Activated CD4-positive, alpha-beta T cell treated with anti-CD3 and anti-CD28 coated beads, Interleukin-2, amount 50 U/mL, for 48 hours (primary cell): ENCODE results near the gene SNX32.

ENCODE experiments used
- DNase-seq, 2 experiments: peaks; one replicate each; pipeline ENCODE4 v3.0.0-alpha.2; 2020

SNX32 gene

DNA sequence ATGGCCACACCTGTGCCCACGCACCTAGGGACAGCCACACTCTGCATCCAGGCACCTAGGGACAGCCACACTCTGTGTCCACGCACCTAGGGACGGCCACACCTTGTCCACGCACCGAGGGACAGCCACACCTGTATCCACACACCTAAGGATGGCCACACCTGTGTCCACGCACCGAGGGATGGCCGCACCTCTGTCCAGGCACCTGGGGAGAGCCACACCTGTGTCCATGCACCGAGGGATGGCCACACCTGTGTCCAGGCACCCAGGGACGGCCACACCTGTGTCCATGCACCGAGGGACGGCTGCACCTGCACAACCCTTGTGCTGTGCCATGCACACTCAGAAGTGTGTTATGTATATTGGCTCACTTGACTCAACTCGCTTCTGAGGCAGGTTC is 36.1 kb upstream of the SNX32 start:
- no peak for DNase-seq

DNA sequence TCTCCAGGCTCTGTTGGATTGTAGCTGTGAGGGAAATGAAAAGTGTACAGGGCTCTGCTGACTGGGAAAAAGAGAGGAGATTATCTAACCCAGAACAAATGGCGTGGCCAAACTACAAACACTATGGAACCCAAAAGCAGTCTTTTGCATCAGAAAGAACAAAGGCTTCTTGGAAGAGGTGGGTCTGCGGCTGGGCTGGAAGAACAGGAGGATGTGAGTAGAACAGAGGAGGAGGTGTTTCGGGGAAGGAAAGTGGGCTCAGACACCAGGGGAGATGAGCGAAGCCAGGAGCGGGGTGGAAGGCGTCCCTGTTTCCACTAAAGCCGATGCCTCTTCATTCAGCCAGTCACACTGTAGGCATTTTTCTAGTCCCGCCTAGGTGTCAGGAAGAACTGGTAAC is 34.9 kb upstream of the SNX32 start:
- DNase-seq: no peak

DNA sequence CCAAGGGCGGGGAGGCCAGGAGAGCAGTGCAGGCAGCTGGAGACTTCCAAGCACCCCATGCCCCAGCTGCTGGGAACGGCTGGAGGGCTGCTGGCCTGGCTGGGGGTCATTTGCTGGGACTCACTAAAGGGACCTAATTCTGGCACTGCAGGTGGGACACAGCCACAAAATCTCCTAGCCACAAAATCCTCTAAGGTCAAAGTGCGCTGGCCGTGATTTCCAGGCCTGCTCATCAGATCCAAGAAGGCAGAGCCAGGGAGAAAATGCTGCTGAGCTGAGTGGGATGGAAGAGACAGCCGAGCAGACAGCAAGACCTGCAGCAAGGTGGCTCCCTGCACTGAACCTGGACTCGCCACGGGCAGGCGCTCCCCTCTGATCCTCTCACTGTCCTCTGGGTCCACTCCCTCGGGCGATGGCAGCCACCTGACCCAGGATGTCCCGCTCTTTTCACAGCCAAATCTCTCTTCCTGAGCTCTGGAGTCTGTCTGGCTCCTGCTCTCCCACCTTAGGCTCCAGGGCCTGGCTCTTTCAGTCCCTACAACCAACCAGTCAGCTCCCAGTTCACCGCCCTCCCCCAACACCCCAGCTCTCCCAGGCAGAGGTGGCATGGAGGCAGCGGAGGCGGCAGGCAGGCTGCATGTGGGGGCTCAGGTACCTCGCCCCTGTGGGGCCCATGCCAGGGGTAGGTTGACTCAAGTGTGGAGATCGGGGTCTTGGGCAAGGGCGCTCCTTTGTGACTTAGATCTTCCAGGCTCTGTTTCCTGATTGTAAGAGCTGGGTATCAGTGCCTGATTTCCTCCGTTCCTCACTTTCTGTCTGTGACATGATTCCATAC is 32.4 kb upstream of the SNX32 start:
- DNase-seq: no peak

DNA sequence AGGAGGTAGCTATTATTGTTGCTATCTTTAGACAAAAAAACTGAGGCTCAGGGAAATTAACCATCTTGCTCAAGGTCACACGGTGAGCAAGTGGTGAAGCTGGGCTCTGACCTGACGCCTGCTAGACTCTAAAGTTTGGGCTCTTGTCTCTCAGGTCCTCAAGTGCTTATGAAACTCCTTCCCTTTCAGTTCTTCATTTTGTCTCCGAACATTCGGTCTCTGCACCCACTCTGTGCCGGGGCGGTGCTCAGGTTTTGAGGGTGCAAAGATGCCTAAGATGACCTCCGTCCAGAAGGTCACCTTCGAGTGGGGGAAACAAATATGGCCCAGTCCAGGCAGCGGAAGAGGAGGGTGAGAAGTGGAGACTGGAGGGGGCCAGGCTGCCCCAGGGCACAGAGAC is 30.9 kb upstream of the SNX32 start:
- no peak for DNase-seq

DNA sequence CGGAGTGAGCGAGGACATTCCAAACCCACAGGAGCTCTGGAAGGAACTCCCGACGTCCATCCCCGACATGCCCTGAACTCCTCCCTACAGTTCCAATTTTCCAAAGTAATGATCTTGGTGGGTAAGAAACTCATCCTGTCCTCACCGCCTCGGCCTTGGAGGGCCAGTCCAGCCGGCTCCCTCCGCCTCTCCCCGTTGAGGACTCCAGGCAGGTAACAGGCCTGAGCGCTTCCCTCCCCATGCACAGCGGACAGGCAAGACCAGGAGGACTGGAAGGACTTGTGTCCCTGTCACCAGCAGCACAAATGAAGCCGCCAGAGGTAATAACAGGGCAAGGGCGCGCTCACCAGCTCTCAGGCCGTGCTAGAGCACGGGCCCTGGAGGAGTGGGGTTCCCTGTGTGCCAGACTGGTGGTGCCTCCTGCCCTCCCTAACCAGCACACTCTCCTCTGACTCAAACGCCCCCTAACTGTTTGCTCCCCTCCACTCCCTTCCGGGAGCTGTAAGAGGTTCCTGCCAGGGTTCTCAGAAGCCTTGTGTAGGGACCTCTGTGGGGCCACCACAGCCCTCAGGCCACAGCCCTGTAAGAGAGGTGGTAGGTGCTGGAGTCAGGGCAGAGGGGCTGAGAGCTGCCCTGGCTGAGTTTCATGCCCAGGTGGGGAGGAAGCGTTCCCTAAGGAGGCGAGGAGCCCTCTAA is 29.8 kb upstream of the SNX32 start:
- no peak for DNase-seq

DNA sequence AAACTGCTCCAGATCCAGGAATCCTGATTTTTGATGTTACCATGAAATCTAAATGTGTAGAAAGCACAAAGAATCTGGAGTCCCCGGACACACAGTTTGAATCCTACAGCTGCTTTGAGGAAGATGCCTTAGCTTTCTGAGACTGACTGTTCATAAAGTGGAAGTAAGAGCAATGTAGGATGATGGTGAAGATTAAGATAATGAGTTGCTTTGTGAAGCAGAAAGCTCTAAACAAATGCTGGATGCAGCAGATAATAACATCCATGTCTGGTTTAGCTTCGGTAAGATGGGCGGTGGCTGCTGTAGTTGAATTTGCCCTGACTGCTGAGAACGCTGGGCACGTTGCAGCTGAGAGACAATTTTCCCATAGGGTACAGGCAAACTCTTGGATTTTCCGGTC is 26.8 kb upstream of the SNX32 start:
- DNase-seq: no peak

DNA sequence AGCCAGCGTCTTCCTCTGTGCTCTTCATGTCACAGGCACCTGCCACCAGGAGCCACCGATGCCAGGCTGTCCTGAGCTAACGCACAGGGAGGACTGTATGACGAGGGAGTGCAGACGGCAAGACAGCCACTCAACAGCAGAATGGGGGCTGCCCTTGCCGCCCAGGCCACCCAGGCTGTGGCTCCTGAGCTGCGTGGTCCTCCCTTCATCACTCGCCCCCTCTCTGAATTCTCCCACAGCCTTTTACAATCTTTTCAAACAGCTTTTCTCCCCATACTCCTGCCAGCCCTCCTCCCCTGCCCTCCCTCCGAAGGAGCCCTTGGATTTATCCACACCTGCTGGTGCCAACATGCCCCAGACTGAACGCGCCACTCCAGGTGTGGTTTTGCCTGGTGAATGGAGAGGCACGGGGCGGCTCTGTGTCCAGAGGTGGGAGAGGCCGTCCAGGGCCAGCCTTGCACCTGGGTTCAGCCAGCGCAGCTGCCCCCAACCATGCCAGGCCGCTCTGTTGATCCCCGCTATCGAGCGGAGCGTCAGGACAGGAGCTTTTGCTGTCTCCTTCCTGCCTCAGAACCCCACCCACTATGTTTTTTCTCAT is 24.9 kb upstream of the SNX32 start:
- DNase-seq: no peak

DNA sequence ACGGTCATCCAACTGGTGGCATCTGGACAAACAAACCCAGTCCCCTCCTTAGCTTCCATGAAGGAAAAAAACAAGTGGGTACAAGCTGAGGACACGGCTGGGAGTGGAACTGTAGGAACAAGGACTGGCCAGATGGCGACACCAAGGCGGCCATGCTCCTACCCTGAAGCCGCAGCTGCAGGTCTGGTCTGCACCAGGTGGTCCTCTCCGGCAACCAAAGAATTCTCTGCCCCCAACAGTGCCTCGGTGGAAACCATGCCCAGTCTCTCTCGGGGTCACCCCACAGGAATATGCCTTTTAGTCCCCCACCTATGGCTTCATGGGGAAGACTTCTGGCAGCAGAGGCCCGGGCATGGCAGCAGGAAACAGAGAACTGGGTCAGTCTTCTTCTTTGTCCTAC is 24.3 kb upstream of the SNX32 start:
- DNase-seq: no peak

DNA sequence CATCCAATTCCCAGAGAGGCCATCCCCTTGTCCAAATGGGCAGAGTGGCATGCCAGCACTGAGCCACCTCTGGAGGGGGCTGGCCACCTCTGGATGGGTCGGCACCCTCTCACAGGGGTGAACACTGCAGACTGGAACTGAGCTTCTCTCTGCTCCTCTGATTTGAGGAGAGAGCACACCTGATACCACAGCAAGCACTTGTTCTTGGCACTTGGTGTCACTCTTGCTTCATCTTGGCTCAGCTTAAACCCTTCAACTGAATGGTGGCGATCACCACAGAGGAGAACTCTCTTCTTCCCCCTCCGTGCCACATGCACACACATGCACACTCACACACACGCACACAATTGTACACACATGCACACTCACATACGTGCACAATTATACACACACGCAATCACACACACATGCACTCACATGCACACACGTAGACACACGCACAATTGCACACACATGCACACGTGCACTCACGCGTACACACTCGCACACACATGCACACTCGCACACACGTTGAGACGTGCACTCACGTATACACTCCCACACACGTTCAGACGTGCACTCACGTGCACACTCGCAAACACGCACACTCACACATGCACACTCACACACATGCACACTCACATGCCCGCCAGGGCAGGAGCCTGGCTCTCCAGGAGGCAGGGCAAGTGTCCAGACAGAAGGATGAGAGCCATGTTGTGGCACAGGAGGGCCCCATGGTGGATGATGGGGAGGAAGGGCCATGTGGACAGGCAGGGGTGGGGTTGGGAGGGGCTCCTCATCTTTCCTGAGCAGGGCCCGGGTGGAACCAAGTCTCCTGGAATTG is 23.5 kb upstream of the SNX32 start:
- DNase-seq: no peak

DNA sequence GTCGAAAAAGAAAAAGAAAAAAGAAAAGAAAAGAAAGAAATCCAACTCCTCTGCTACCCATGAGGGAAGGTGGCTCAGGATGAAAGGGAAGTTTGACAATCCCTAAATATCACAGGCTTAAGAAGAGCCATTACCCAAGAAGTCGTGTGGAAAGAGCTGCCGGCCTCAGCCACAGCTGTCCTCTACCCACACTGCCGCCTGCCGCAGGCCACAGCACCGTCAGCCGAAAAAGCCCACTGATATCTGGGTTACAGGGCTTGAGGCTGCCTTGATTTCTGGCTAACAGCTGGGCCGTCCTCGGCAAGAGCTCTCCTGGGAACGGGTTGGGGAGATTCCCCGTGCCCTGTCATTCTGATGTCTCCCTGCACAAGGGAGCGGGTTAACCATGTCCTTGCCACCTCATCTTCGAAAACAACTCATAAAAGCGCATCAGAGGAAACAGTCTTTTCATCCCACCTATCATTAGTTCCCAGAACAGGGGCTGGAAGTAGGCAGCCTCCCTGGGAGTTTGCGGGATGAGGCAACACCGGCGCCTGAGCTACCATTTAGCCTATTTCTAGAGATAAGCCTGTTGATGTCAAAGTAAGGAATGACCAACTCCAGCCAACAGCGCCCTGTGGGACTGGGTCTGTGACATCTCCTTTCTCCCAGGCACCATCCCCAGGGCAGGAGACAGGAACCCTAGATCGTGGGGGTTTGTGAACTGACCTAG is 21.8 kb upstream of the SNX32 start:
- no peak for DNase-seq

DNA sequence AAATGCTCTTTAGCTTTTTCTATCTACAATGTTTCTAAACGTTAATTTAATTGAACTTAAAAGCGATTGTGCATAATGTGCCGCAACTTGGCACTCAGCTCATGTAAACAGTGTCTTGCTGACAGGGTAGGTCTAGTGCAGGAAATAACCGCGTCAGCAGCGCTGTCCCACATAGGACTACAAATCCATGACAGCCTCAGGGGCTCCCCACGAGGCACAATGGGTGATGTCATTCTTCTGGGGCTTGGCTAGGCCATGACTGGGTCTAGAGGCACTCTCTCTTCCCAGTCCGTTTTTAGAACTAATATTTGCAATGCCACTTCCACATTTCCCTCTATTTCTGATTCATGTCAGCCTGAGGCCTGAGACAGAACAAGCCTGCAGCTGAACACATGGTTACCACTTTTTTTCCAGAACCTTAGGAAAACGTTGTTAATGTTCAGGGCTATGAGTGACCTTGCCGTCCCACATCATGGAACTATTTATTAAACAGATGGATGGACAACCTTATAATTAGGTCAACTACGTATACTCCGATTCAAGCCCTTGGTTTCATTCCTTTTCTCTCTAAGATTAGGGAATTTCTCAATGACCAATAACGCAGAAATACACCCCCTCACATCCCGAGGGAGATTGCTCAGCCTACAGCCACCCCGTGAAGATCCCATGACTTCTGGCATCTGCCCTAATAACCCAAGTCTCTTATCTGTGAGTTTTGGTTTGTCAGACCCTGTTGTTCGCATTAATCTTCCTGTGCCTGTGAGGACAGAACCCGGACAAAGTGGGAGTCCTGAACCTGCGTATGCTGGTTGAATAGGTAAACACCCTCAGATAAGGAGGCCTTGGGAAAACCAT is 19.4 kb upstream of the SNX32 start:
- DNase-seq: no peak

DNA sequence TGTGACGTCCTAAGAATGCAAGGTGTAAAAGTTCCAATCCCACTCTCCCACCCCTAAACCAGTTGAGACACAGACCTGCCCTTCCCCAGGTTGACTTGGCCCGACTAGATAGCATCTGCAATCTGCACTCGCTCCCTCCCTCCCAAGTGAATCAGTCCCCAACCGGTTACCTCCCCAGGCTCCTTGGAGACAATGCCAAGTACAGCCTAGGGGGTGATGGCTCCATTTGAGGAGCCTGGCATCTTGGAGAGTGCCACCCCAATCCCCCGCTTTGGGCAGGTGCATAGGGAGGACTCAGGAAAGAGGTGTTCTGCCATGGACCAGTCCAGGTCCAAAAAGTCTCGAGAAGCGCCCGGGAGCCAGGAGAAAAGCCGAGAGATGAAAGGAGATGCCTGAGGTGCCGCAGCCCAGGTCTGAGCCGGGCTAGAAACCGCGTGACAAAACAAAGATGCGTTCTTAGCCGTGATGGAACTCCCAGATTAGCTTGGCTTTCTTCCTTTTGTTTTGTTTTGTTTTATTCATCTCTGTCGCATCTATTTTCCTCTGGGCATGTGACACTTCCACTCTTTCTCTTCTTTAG is 18.7 kb upstream of the SNX32 start:
- DNase-seq: no peak

DNA sequence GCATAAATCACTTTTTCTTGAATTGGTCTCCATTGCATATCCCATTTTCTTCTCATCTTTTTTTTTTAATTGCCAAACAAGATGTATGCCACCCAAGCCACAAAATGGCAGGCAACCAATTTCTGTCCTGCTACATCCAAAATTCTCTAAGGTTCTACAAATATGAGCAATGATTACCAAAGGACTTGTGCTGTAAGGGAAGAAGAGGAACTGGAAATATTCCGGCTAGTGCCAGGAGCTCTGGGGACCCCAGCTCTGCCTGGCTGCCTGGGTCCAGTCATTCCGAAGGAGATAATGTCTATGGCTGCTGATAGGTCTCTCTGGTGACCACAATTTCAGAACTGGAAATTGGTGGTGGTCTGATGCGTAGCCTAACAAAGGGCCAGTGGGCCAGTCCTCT is 17.1 kb upstream of the SNX32 start:
- no peak for DNase-seq

DNA sequence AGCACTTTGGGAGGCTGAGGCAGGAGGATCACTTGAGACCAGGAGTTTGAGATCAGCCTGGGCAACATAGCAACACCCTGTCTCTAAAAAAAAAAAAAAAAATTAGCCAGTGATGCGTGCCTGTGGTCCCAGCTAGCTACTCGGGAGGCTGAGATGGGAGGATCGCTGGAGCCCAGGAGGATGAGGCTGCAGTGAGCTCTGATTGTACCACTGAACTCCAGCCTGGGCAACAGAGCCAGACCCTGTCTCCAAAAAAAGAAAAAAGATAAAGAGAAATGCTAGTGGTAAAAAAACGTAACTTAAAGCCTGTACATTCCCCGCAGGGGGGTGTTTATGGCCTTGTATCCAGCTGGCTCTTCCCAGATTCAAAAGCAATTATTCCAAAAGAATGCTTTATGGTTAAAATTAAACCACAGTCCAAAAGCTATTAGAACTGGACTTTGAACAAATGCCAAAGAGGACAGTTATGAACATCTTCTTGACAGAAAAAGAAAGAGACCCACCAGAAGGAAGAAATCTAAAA is 16.4 kb upstream of the SNX32 start:
- peak in 1 of 2 experiments; percentile 11 for DNase-seq

DNA sequence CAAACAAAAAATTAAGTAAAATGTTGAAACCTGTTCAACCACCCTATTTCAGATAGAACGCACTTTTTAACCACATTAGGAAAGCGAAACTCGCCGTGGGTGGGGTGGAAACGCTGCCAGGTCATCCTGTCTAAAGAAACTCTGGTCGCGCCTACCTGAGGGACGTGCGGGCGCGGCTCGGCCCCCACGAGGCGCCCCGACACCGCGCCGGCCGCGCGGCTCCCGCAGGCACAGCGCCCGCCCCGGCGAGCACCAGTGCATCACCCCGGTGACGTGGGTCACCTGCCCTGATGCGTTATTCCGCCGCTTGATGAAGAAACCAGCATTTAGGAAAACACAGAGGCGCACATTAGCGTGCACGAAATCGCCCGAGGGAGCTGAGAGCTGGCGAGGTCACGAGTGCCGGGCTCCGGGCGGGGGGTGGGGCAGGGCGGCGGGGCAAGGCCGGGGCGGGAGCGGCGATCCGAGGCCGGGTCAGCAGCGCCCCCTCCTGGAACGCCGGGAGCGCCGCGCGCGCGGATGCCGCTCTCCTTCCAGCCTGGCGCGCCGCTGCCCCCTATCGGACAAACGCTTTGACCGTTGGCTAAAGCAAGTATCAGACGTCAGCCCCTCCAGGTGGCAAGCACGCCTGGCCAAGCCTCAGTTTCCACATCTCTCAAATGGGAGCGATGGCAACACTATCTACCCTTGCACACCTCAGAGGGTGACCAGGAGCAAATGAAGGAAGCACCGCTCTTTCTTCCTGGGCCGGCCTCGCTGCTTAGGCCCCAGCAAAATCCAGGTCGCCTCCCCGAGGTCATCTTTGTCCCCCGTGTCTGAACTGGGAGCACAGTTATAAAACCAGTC is 15.7 kb upstream of the SNX32 start:
- peak; percentile 98 for DNase-seq

DNA sequence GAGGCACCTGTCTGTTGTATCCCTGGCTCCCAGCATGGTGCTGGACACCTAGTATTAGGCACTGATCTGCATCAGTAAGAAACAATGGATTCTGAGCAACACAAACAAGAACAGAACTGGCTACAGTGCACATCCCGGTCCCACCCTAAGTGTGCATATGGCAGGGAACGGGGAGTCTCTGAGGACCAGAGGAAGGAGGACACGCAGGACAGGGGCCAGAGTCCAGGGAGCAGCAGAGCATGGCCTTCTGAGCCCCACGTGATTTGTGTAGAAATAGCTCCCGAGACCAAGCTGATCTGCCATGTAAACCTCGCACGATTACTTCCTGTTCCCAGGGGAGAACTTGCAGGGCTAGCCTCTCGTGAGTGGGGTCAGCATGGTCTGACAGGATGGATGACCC is 12.7 kb upstream of the SNX32 start:
- DNase-seq: no peak

DNA sequence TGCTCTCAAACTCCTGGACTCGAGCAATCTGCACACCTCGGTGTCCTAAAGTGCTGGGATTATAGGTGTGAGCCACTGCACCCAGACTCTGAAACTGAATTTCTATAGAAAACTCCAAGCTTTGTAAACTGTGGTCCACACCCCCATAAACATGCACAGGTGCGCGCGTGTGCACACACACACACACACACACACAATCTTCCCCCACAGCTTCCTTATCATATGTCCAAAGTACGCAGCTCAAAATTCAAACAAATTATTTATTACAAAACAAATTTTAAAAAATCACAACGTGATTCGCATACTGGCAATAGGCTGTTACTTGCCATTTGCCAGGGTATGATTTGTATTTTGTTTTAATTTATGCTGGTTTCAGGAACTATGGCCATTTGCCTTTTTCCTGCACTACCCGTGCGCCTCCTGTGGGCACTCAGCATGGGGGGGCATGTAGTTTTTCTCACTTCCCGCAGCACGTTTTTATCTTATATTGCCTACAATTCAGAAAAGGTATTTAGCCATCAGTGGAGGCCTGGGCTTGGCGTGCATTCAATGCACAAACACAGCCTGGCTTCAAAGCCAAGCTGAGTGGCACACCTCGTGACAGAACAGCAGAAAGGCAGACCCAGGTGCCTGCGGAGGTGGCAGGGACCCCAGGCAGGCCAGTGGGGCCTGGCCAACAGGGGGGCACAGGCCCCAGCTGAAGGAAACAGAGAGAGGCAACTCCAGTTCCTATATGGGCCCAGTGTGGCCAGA is 10.8 kb upstream of the SNX32 start:
- DNase-seq: no peak

DNA sequence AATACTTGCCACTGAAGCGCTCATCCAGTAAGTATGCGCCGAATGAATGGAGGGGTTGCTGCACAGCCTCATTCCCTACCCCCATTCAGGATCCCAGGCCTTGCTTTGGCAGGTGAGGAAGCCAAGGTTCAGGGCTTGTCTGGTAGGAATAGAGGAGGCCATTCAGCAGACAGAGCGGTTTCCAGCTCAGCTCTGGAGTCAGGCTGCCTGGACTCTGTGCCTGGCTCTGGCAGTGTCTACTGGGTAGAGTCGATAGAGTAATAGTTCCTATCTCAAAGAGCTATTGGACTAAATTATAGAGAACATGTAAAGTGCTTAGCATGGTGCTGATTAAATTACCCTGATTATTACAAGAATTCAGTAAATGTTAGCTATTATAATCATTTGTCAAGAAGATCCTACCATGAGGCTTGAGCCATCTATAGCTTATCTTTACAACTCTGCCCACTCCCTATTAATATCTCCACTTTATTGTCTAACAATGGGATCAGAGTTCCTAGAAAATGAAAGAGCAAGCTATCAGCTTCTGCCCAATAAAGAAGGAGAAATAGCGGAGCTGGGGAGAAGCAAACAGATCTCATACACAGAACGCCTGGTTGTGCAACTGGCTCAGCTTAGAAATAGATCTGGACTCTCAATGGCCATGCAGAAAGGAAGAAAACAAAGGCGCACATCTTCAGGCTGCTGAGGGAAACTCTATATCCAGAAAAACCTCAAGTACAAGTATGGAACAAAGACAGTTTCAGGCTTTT is 6.6 kb upstream of the SNX32 start:
- no peak for DNase-seq
